Tibial artery (tissue), 4 donors: ENCODE measurements around the gene IMMP2L.

Experiments
- DNase-seq, 2 donors: peaks; one replicate each; pipeline ENCODE4 v3.0.0-alpha.2; 2019
- H3K27ac ChIP-seq, 2 donors: fragments of 200-600 bp; sonication (generic) in 1 of 2; 1 replicate in 1 of 2; 2 replicates in 1 of 2; pipeline ENCODE4 v1.5.1; 2018 to 2019; ENCODE audit warnings: mild to moderate bottlenecking in 1 of 2
- H3K27me3 ChIP-seq, 2 donors: fragments of 200-600 bp; sonication (generic) in 1 of 2; one replicate each; pipeline versions ENCODE4 v1.5.1 to v1.6.0; 2016 to 2019
- H3K36me3 ChIP-seq, 3 donors: fragments of 200-600 bp; sonication (generic) in 2 of 3; one replicate each; pipeline ENCODE4 v1.5.1; 2016 to 2019; ENCODE audit warnings: mild to moderate bottlenecking in 2 of 3
- H3K4me1 ChIP-seq, 4 donors: fragments of 200-600 bp; sonication (generic) in 2 of 4; 1 replicate in 3 of 4; 2 replicates in 1 of 4; pipeline ENCODE4 v1.5.1; 2016 to 2019
- H3K4me3 ChIP-seq, 2 donors: fragments of 200-600 bp; sonication (generic) in 1 of 2; 1 replicate in 1 of 2; 2 replicates in 1 of 2; pipeline ENCODE4 v1.5.1; 2018 to 2019; ENCODE audit warnings: mild to moderate bottlenecking in 2 of 2
- H3K9me3 ChIP-seq, 3 donors: fragments of 200-600 bp; sonication (generic) in 1 of 3; one replicate each; pipeline ENCODE4 v1.5.1; 2016 to 2019
- intact Hi-C: fragments of 100-400 bp; cut with DNase I; formaldehyde crosslinking; loops from one replicate; pipeline ENCODE4 v1.15.0; 2023; ENCODE audit warnings: low total_unique reads
- TF ChIP-seq, protein P1 (sequence below), 2 experiments: fragments of 200-600 bp in 1 of 2; fragments of 450-650 bp in 1 of 2; IDR thresholded peaks; one replicate each; pipeline ENCODE4 v1.5.1; 2017 to 2019; ENCODE audit warnings: antibody characterized with exemption in 2 of 2, mild to moderate bottlenecking in 1 of 2, moderate library complexity in 1 of 2

IMMP2L gene

DNA sequence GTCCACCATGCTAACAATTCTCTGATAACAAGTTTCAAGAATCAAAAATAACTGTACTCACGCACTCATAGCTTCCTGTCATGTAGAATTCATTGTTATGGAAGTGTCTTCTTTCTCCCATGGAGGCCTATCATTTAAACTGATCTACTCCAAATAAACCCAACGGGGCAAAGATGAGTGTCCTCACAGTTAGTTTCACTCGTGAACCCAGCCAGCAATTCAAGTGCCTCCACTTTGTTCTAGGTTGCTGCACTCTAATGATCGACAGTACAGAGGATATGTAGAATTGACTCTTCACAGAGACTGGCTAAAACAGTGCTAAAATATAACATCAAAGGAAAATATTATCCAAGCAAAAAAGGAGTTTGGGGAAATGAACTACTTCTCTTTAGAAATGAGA is 360.0 kb downstream of the IMMP2L start:
- H3K27me3 ChIP-seq = no peaks in the 10 kb centered on the region
- H3K36me3 ChIP-seq = peaks cover 0 to 8% (median 0%) of the 10 kb centered on the region in 3 donors
- no peak for DNase-seq
- TF ChIP-seq, protein P1, sequence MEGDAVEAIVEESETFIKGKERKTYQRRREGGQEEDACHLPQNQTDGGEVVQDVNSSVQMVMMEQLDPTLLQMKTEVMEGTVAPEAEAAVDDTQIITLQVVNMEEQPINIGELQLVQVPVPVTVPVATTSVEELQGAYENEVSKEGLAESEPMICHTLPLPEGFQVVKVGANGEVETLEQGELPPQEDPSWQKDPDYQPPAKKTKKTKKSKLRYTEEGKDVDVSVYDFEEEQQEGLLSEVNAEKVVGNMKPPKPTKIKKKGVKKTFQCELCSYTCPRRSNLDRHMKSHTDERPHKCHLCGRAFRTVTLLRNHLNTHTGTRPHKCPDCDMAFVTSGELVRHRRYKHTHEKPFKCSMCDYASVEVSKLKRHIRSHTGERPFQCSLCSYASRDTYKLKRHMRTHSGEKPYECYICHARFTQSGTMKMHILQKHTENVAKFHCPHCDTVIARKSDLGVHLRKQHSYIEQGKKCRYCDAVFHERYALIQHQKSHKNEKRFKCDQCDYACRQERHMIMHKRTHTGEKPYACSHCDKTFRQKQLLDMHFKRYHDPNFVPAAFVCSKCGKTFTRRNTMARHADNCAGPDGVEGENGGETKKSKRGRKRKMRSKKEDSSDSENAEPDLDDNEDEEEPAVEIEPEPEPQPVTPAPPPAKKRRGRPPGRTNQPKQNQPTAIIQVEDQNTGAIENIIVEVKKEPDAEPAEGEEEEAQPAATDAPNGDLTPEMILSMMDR (IDR thresholded peaks at IDR 0.05) = no peak
- no peaks in the 10 kb centered on the region for H3K9me3 ChIP-seq
- no peak overlapping the region for H3K4me3 ChIP-seq
- intact Hi-C loops = no loop called here
- peaks cover 0 to 12% (median 1%) of the 10 kb centered on the region in 4 donors for H3K4me1 ChIP-seq
- no peak overlapping the region for H3K27ac ChIP-seq

DNA sequence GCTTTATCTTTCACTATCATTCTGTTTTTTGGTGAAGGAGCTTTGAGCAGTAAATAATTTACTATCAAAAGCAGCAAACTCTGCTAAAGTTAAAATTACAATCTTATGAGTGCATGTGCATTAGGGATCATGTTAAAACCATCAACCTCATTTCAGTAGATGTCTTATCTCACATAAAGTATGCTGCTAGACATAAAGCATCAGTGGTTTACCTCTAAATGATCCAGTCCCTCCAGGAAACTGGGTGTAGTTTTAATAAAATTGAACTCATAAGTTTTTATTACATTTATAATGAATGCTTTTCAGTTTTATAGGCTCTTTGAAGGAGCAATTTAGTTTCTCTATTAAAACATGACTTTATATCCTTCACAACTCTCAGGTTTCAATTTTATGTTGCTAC is 362.6 kb downstream of the IMMP2L start:
- Histone ChIP-seq H3K36me3 (peaks cover 0 to 8% (median 0%) of the 10 kb centered on the region in 3 donors), H3K27ac (no peak overlapping the region), H3K4me3 (no peak overlapping the region), H3K9me3 (no peaks in the 10 kb centered on the region), H3K27me3 (no peaks in the 10 kb centered on the region), H3K4me1 (peaks cover 0 to 12% (median 1%) of the 10 kb centered on the region in 4 donors)
- TF ChIP-seq, protein P1 (IDR thresholded peaks at IDR 0.05) = no peak
- no peak for DNase-seq
- intact Hi-C loops = no loop called here

DNA sequence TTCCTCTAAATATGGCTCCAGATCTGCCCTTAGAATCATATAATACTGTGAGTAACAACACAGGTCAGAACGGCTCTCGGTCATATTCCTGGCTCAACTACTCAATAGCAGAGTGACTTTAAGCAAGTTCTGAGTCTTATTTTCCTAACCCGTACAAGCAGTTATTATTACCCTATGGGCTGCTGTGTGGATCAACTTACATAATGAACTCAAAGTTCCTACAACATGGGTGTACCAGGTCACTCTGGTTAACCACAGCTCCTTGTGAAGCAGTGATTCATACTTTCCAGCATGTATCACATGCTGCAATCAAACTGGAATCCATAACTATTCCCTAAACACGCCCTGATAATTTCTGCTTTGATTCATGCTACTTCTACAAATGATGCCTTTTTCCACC is 364.0 kb downstream of the IMMP2L start:
- no peak overlapping the region for H3K4me3 ChIP-seq
- DNase-seq = no peak
- no peaks in the 10 kb centered on the region for H3K9me3 ChIP-seq
- no peaks in the 10 kb centered on the region for H3K27me3 ChIP-seq
- intact Hi-C loops = no loop called here
- peak overlapping the region in 1 of 2 donors; percentile 32 for H3K27ac ChIP-seq
- TF ChIP-seq, protein P1 (IDR thresholded peaks at IDR 0.05) = no peak
- peaks cover 0 to 8% (median 0%) of the 10 kb centered on the region in 3 donors for H3K36me3 ChIP-seq
- peaks cover 0 to 12% (median 1%) of the 10 kb centered on the region in 4 donors for H3K4me1 ChIP-seq

DNA sequence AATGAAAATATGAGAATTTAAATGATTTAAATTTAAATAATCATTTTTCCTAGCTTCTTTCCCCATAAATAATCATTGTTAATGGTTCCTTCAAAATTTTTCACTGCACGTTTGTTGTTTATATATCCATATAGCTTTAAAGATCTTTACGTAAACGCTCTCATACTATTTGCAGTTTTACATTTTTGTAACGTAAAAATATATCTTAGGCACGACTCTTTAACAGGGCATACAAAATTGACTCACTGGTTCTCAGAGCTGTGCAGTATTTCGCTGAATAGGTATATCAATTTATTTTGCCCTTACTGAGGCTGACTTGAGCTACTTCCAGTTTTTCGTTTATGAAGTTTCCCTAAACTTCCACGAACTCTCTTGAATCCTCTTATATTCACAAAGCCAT is 365.6 kb downstream of the IMMP2L start:
- intact Hi-C loops = no loop called here
- H3K4me1 ChIP-seq = peaks cover 0 to 12% (median 3%) of the 10 kb centered on the region in 4 donors
- H3K36me3 ChIP-seq = peaks cover 0 to 2% (median 0%) of the 10 kb centered on the region in 3 donors
- no peak overlapping the region for H3K4me3 ChIP-seq
- H3K27ac ChIP-seq = no peak overlapping the region
- no peaks in the 10 kb centered on the region for H3K27me3 ChIP-seq
- DNase-seq = no peak
- TF ChIP-seq, protein P1 (IDR thresholded peaks at IDR 0.05) = no peak
- no peaks in the 10 kb centered on the region for H3K9me3 ChIP-seq

DNA sequence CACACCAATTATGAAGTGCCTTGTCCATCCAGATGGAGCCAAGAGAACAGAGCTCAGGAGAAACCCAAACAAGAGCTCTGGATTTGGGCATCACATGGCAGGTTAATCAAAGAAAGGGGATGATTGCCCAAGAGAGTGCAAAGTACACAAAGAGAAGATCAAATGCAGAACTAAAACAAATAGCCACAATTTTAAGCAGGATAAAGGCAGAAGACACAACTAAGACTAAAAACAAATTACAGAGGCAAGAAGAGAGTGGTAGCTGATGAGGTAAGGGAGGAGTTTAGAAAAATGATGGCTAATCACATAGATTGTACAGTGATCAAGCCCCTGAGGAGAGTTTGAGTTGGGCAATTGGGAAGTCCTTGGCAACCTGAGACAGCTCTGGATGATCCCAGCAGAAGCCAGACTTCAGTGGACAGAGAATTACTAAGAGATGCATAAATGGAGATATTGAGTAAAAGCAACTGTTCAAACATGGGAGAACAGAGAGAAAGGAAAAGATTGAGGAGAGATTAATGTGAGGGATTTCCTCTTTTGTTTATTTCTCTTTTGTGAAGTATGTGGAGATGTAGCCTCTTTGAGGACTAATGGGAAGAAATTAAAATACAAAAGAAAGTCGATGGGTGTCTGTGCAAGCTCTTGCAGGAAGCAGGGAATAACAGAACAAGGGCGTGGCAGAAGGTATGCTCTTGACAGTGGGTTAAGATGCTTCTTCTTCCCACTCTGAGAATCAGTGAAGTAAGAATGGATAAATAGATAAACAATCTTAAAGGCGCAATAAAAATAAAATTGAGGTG is 369.5 kb downstream of the IMMP2L start:
- Histone ChIP-seq H3K9me3 (no peaks in the 10 kb centered on the region), H3K27me3 (no peaks in the 10 kb centered on the region), H3K36me3 (no peaks in the 10 kb centered on the region), H3K4me3 (no peak overlapping the region), H3K27ac (no peak overlapping the region), H3K4me1 (peaks cover 0 to 5% (median 3%) of the 10 kb centered on the region in 4 donors)
- intact Hi-C loops = no loop called here
- no peak for DNase-seq
- TF ChIP-seq, protein P1 (IDR thresholded peaks at IDR 0.05) = no peak
